Fibroblast of lung (primary cell): ENCODE data around the gene PGLYRP4.

Source experiments
- CTCF ChIP-seq, 2 donors: IDR thresholded peaks in 1 of 2; conservative IDR thresholded peaks in 1 of 2; 1 replicate in 1 of 2; 2 replicates in 1 of 2; pipeline ENCODE4 v1.5.1; 2011 to 2012; ENCODE audit warnings: low read length in 2 of 2, control low read depth in 1 of 2, inconsistent platforms in 1 of 2, low read depth in 1 of 2, mild to moderate bottlenecking in 1 of 2
- EZH2 ChIP-seq: IDR thresholded peaks from 2 replicates; pipeline ENCODE4 v1.5.1; 2012; ENCODE audit warnings: low read length, control low read depth, mild to moderate bottlenecking; ENCODE audit errors: missing control alignments

- TF ChIP-seq EZH2 (no peak), CTCF (conservative IDR thresholded peaks at IDR 0.05 in 1 of 2, IDR thresholded peaks at IDR 0.05 in 1 of 2; ENCODE audit: low read depth in 1 of 2, low read length in 2 of 2) (no peak)
Measured at GRCh38 chr1:153308540-153308939, 40.1 kb downstream of the PGLYRP4 start.
